Measurements from ENCODE around the gene ZNF586.
"Not testable (repeated sequence)": the region's sequence is repeated elsewhere in the genome, so short reads cannot be mapped to it uniquely, and the experiment has no call there.

ZNF586 gene

DNA sequence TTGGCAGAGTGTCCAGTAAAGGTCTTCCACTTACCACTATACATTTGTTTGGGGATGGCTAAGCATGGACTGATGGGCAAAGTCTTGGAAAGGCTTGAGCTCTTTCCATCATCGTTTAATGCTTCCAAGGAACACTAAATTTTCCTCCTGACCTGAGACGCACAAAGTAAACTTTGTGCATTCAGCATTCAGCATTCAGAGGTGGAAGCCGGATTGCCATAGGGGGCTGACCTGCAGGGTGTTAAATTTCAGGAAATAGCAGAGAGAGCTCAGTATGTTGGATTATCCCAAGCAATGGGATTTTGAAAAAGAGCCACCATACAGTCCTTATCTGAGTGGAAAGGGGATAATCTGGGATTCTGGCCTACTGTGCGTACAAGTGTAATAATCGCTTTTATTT lies 31.2 kb downstream of the ZNF586 start:
- DNase-seq = no peak

DNA sequence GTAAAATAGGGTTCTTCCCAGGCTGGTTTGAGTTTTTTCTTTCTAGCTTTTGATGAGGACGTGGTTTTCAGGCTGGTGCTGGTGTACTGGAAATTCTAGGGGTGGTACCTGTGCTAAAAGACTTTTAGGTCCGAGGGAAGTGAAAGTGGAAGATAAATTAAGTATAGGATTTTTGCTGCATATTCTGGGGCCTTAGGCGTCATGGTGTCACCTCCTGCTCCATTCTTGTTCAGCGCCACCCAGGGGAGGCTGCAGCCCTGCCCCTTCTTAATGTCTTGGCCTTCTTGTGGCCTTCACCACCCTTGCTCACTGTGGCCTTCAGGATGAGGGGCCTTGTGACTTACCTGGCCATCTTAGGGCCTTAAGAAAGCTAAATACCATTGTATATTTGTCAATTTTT lies 32.8 kb downstream of the ZNF586 start:
- DNase-seq = no peak

DNA sequence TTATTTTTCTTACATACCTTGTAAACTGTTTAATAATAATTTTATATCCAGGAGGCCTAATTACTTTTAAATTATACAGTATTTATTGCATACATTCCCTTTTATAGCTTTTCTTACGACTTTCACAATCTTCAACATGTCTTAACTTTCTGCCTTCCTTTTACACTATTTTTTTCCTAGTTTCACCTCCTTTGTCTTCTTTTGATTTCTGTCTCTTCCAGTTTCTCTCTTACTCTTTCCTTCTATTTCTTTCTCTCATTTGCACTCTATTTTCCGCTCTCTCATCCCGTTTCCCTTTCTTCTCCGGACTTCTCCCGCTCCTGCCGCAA lies 33.8 kb downstream of the ZNF586 start:
- DNase-seq = no peak

DNA sequence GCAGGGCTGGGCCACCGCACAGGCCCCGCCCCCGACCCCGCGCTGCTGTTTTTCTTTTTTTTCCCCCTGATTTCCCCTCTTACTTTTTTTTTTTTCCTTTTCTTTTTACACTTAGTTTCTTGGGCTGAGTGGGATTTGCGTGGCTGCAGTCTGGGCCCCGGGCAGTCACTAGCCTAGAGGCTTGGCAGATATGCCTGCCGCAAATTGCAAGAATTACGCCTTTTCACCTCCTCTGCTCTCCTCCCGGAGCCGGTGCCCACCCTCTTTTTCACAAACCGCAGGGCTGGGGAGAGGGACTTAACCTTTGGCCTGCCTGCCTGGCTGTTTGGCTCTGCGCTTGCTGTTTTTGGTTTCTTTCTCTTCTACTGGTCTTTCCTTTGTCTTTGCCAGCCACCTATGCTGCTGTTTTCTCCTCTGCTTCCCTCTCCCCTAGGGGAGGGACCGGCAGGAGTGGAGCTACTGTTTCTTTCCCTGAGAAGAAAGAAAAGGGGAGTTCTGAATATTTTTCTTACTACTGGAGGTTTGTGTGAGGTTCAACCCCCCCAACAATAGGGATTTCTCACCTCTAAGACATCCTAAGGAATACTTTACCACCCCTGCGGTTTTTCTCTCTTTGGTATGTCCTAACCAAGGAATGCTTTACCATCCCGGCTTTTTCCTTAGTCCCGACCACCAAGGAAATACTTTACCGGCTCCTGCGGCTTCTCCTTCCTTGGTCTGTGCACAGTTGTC lies 34.3 kb downstream of the ZNF586 start:
- no peak for DNase-seq

DNA sequence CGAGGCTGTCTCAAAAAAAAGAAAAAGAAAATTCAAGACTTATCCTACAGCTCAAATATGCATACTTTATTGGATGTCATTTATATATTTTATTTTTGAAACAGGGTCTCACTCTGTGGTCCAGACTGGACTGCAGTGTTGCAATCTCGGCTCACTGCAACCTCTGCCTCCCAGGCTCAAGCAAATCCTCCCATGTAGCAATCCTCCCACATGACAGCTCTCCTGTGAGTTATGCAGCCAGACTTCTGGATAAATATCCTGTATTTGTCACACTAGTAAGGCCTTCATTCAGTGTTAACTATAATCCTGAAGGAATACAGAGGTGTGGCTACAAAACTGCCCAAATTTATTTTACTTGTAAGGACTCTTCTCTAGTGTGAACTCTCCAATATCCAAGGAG lies 38.1 kb downstream of the ZNF586 start:
- DNase-seq = no peak

DNA sequence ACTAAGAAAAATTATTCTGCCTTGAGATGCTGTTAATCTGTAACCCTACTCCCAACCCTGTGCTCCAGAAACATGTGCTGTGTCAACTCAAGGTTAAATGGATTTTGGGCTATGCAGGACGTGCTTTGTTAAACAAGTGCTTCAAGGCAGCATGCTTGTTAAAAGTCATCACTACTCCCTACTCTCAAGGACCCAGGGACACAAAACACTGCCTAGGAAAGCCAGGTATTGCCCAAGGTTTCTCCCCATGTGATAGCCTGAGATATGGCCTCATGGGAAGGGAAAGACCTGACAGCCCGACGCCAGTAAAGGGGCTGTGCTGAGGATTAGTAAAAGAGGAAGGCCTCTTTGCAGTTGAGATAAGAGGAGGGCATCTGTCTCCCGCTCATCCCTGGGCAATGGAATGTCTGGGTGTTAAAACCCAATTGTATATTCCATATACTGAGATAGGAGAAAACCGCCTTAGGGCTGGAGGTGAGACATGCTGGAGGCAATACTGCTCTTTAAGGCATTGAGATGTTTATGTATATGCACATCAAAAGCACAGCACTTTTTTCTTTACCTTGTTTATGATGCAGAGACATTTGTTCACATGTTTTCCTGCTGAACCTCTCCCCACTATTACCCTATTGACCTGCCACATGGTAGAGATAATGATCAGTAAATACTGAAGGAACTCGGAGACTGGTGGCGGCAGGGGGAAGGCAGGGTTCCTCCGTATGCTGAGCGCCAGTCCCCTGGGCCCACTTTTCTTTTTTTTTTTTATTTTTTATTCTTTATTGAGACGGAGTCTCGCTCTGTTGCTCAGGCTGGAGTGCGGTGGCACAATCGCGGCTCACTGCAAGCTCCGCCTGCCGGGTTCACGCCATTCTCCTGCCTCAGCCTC lies 41.2 kb downstream of the ZNF586 start:
- DNase-seq = not testable (repeated sequence)

DNA sequence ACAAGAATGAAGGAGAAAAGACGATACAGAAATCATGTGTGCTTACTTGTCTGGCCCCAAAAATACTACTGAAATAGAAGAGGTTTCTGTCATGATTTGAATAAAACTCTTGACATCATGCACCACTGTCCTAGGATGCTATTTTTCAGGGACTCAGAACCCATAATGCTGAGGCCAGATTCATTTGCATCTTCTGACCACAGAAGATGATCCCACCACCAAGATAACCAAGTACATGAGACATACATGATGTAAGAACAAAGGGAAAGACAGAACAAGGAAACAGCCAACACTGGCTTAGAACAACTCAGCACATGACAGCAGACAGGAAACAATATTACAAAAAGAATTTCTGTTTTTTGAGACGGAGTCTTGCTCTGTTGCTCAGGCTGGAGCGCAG lies 42.8 kb downstream of the ZNF586 start:
- DNase-seq = no peak

DNA sequence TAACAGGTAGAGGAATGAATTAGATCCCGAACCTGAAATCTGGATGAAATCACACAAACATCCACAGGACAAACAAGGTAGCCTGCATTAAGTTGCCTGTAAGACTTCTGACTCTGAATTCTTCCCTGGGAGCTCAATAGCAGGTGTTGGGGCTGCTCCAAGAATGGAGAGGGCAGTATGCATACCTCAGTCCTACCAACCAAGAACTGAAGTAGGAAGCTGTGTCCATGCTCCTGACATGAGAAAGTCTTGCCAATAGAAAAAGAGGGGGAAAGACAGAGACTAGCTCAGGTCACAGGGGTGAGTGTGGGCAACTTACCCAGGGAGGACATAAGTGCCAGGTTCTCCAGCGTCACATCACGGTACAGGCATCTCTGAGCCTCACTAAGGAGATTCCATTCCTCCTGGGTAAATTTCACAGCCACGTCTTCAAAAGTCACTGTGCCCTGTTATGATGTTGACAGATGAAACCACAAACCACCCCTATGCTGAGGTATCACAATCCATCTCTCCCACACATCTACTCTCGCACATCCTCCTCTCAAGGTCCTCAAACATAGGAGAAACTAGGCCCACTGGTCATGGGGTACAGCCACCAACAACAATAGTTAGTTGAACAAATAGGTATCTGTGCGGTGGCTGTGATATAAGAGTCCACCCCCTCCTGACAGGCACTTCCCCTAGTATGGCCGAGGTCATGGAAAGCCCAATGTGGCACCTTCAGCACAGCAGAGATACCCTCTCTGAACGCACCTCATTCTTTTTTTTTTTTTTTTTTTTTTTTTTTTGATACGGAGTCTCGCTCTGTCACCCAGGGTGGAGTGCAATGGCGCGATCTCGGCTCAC lies 43.7 kb downstream of the ZNF586 start:
- DNase-seq = not testable (repeated sequence)

DNA sequence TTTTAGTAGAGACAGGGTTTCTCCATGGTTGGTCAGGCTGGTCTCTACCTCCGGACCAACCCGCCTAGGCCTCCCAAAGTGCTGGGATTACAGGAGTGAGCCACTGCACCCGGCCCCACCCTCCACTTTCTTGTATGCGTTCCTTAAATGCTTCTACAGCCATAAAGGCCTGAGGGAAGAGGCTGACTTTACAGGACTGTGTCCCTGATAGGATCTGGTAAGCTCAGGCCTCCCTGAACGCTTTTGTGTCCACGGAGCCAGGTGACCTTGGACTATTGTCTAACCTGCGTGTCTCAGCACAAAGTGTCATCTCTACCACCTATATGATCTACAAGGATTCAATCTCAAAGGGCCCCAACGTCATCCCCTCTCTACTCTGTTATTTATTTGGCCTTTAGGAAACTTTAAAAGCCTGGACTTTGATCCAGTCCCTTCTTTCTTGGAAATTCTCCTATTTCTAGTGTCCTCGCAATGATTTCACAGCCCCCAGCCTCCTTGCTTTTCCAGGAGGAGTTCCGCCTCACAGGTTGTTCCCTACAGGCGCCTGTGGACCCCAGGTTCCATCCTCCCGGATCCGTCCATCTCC lies 44.5 kb downstream of the ZNF586 start:
- DNase-seq = no peak

DNA sequence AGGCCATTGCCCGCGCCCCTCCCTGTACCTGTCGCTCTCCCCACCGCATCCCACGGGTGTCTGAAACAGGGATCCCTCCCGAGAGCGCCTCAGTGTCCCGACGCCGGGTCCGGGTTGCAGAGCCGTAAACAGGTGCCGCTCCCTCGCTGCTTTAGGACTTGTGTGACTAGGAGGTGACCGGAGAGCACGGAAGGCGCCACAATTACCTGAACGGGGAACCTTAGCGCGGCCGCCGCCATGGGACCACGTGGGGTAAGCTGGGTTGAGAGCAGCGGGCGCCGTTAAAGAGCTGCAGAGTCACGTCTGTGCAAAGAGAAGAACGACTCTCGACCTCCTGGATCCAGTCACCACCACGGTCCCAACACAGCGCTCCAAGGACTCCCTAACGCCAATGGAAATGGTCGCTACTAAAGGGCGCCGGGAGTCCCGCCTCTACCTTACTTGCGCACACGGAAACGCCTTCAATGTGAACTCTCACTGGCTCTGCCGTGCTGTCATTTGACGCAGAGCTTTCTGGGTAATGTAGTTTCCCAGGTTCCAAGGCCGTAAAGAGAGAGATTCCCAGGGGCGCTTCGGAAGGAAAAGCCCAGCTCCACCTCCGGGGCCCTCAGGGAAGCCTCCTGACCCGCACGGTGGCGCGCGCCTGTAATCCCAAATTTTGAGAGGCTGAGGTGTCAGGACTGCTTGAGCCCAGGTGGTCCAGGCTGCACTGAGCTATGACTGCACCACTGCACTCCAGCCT lies 45.2 kb downstream of the ZNF586 start, which contains the start of gene ZNF552:
Gene ZNF552 (minus strand): TSS at position 409 of the 742 bp plus-strand sequence. CDS start 170 bp downstream, at position 239.
- DNase-seq = peak; percentile 88

DNA sequence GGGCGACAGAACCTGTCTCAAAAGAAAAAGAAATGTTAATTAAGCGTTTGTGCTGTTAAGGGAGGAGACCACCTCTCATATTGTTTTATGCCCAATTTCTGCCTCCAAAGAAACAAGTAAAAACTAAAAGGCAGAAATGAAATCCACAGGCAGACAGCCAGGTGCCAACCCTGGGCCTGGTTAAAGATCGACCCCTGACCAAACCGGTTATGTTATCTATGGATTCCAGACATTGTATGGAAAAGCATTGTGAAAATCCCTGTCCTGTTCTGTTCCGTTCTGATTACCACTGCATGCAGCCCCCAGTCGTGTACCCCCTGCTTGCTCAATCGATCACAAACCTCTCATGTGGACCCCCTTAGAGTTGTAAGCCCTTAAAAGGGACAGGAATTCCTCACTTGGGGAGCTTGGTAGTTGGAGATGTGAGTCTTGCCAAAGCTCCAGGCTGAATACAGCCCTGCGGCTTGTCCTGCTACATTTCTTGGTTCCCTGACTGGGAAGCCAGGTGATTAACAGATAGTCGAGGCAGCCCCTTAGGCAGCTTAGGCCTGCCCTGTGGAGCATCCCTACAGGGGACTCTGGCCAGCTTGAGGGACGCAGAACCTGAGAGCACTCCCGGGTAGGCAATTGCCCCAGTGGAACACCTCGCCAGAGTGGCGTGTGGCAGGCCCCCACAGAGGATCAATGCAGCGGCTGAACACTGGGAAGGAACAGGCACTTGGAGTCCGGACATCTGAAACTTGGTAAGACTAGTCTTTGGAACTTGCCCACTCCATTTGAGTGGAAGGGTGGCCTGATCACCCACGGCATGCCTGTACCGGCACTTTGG lies 46.0 kb downstream of the ZNF586 start:
- DNase-seq = no peak

DNA sequence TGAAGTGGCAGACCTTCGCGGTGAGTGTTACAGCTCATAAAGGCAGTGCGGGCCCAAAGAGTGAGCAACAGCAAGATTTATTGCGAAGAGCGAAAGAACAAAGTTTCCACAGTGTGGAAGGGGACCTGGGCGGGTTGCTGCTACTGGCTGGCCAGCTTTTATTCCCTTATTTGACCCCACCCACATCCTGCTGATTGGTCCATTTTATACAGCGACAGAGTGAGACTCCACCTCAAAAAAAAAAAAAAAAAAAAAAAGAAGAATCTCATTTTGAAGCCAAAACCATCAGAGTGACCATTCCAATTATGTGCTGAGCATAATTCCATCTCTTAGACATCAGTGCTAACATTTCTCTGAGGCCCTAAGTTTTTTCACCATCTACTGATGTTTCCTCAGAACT lies 47.2 kb downstream of the ZNF586 start:
- DNase-seq = no peak

DNA sequence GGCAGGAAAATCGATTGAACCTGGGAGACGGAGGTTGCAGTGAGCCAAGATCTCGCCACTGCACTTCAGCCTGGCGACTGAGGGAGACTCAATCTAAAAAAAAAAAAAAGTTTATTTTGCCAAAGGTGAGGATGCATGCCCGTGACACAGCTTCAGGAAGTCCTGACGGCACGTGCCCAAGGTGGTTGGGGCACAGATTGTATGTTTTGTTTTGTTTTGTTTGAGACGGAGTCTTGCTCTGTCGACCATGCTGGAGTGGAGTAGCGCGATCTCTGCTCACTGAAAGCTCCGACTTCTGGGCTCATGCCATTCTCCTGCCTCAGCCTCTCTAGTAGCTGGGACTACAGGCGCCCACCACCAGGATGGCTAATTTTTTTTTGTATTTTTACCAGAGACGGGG lies 48.5 kb downstream of the ZNF586 start:
- no peak for DNase-seq

DNA sequence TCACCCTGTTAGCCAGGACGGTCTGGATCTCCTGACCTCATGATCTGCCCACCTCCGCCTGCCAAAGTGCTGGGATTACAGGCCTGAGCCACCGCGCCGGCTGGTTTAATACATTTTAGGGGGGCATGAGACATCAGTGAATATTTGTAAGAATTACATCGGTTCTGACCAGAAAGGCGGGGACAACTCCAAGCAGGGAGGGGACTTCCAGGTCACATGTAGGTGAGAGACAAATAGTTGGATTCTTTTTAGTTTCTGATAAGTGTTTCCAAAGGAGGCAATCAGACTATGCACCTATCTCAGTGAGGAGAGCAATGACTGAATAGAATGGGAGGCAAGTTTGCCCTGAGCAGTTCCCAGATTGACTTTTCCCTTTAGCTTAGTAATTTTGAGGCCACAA lies 48.9 kb downstream of the ZNF586 start:
- DNase-seq = no peak

DNA sequence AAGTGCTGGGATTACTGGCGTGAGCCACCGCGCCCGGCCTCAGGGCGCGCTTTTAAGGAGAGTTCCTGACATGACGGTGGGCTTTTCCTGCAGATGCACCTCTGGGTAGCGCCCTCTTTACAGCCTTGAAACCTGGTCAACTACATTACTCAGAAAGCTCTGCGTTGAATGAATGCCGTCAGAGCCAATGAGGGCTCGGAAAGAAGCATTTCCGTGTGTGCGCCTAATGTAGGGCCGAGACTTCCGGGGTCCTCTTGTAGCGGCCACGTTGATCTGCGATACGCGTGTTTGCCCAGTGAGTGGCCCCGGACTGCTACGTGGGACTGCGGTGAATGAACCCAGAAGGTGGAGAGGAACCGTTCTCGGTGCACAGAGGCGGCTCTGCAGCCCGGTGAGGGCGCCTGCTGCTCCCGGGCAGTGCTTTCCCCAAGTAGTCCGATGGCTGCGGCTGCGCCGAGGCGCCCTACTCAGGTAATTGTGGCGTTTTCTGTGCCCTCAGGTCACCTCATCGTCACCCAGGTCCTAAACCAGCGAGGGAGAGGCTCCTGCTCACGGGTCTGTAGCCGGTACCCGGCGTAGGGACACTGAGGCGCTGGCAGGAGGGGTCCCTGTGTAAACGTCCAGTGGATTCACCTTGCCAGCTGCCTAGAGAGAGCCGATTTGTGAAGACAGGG lies 50.1 kb downstream of the ZNF586 start:
- DNase-seq = peak; percentile 92

DNA sequence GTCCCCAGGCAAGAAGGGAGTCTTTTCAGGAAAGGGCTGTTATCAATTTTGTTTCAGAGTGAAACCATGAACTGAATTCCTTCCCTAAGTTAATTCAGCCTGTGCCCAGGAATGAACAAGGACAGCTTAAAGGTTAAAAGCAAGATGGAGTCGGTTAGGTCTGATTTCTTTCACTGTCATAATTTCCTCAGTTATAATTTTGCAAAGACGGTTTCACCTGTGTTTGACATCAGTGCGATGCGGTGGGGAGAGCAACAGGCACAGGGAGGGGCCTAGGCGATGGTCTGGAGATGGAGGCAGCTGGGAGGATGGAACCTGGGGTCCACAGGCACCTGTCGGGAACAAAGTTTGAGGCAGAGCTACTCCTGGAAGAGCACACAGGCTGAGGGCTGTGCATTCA lies 51.1 kb downstream of the ZNF586 start:
- no peak for DNase-seq

DNA sequence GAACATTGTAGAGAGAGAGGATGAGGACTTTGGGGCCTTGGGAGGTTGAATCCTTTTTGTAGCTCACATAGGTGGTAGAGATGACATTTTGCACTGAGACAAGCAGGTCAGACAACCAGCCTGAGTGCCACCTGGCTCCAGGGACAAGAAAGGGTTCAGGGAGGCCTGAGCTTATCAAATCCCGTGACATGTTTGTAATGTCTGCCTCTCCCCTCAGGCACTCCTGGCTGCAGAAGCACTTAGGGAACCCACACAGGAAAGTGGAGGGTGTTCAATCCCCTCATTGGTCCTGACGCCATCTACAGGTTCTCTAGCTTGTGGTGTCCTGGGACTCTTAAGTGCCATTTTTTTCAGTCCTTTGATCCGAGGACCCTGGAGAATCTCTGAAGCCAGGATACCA lies 51.6 kb downstream of the ZNF586 start:
- not testable (repeated sequence) for DNase-seq

DNA sequence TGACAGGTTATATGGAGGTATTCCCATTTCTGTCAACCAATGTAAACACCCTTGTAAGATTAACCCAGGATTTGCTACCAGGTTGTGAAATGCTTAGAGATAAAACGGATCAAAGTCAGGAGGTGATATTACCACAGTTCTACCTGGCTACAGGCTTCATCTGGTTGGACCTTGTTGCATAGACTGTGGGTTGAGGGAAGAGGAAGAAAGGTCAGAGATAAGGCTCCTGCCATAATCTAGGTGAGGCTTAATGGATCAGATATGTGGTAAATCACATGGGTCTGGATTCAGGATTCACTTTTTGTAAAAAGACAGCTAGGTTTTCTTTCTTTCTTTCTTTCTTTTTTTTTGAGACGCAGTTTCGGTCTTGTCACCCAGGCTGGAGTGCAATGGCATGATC lies 52.0 kb downstream of the ZNF586 start:
- DNase-seq = not testable (repeated sequence)

DNA sequence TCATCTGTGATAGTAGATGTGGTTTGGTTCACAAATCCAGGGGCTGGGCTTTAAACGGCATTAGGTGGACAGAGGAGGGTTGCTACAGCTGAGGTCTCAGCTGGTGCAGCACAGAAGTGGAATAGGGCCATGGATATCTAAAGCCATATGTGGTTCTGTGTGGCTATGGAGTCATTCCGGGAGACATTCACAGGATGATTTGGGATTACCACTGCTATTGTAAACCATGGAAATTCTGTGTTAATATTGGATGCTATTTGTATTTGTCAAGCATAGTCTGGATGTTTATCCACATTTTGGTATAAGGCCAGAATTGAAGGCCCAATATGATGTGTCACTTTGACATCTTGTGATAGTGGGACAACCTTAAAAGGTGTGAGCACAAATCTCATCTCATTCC lies 53.7 kb downstream of the ZNF586 start:
- not testable (repeated sequence) for DNase-seq

DNA sequence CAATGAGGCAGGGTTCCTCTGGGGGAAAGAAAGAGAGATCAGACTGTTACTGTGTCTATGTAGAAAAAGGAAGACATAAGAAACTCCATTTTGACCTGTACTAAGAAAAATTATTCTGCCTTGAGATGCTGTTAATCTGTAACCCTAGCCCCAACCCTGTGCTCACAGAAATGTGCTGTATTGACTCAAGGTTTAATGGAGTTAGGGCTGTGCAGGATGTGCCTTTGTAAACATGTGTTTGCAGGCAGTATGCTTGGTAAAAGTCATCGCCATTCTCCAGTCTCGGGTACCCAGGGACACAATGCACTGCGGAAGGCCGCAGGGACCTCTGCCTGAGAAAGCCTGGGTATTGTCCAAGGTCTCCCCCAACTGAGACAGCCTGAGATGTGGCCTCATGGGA lies 54.1 kb downstream of the ZNF586 start:
- DNase-seq = not testable (repeated sequence)

DNA sequence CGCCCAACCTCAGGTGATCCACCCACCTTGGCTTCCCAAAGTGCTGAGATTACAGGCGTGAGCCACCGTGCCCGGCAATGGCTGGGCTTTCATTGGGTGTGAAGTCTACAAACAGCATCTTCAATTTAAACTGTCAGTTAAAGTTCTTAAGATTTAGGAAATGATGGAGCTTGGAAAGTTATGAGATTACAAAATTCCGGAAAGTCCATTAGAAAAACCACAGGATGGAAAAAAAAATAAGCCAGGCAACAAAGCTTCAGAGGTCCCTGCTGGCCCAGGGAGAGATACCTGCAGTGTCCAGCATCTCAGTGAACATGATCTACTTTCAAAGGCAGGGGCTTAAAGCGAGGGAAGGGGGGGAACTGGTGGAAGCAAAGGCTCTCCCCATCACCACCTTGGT lies 56.0 kb downstream of the ZNF586 start:
- no peak for DNase-seq

All from NCI-H1694 (cell line).